Type B pancreatic cell (in vitro differentiated cells): ENCODE measurements around the gene PTH1R. TPM values are rescaled to one million over a fixed set of nuclear protein-coding genes. Genes with fewer than 3 reads are reported as not detected.

Source experiments
- DNase-seq: peaks from one replicate; pipeline ENCODE4 v3.0.0; 2021; ENCODE audit warnings: mixed read lengths; ENCODE audit not compliant: unreplicated experiment; ENCODE audit errors: extremely low spot score
- H3K27ac Mint-ChIP-seq: 2 replicates; pipeline ENCODE4 v1.8.0; 2021; ENCODE audit warnings: mild to moderate bottlenecking, mixed read lengths
- H3K27me3 Mint-ChIP-seq: 2 replicates; pipeline ENCODE4 v1.8.0; 2021; ENCODE audit warnings: mixed read lengths
- H3K36me3 Mint-ChIP-seq: 2 replicates; pipeline ENCODE4 v1.8.0; 2021; ENCODE audit warnings: mixed read lengths
- H3K4me1 Mint-ChIP-seq: one replicate; pipeline ENCODE4 v1.8.0; 2021; ENCODE audit warnings: mixed read lengths; ENCODE audit not compliant: unreplicated experiment
- H3K4me3 Mint-ChIP-seq: 2 replicates; pipeline ENCODE4 v1.8.0; 2021; ENCODE audit warnings: mild to moderate bottlenecking, mixed read lengths
- H3K9me3 Mint-ChIP-seq: 2 replicates; pipeline ENCODE4 v1.8.0; 2021; ENCODE audit warnings: mixed read lengths
- CTCF ChIP-seq: fragments of 200-600 bp; sonication (generic); conservative IDR thresholded peaks from 2 replicates; pipeline ENCODE4 v1.5.0; 2021; ENCODE audit warnings: antibody characterized with exemption, mild to moderate bottlenecking
- total RNA-seq: library from RNA; stranded (reverse); gene quantifications from 2 replicates; pipeline ENCODE4 v1.2.1, GENCODE V29; 2021; ENCODE audit warnings: low replicate concordance

The PTH1R gene
- total RNA-seq, 1 donor from 2014 or later: 63.0 TPM

GRCh38 chr3:46930166-46930944, 52.8 kb downstream of the PTH1R start:
- no peaks in the 10 kb centered on the region for H3K9me3 Mint-ChIP-seq
- no peaks in the 10 kb centered on the region for H3K27me3 Mint-ChIP-seq
- peaks cover 32% of the 10 kb centered on the region for H3K4me1 Mint-ChIP-seq
- peaks cover 14% of the 10 kb centered on the region for H3K36me3 Mint-ChIP-seq
- H3K27ac Mint-ChIP-seq: peak overlapping the region; percentile 85
- no peak for DNase-seq
- no peak for TF ChIP-seq CTCF
- H3K4me3 Mint-ChIP-seq: peak overlapping the region; percentile 28

- peaks cover 18% of the 10 kb centered on the region for H3K36me3 Mint-ChIP-seq
- no peaks in the 10 kb centered on the region for H3K9me3 Mint-ChIP-seq
- H3K4me3 Mint-ChIP-seq: peak overlapping the region; percentile 28
- peaks cover 38% of the 10 kb centered on the region for H3K4me1 Mint-ChIP-seq
- H3K27ac Mint-ChIP-seq: peak overlapping the region; percentile 85
- DNase-seq: no peak
- H3K27me3 Mint-ChIP-seq: no peaks in the 10 kb centered on the region
- TF ChIP-seq CTCF: no peak
Measured at GRCh38 chr3:46930945-46931403, 53.5 kb downstream of the PTH1R start.

GRCh38 chr3:46931631-46932331, 54.3 kb downstream of the PTH1R start:
- Mint-ChIP-seq H3K36me3 (peaks cover 24% of the 10 kb centered on the region), H3K9me3 (no peaks in the 10 kb centered on the region), H3K27me3 (no peaks in the 10 kb centered on the region), H3K4me1 (peaks cover 46% of the 10 kb centered on the region), H3K4me3 (peak overlapping the region; percentile 23), H3K27ac (peak overlapping the region; percentile 85)
- no peak for DNase-seq
- no peak for TF ChIP-seq CTCF

GRCh38 chr3:46932455-46933225, 55.1 kb downstream of the PTH1R start:
- Mint-ChIP-seq H3K27ac (peak overlapping the region; percentile 85), H3K9me3 (no peaks in the 10 kb centered on the region), H3K36me3 (peaks cover 22% of the 10 kb centered on the region), H3K4me3 (no peak overlapping the region), H3K27me3 (no peaks in the 10 kb centered on the region), H3K4me1 (peaks cover 41% of the 10 kb centered on the region)
- TF ChIP-seq CTCF: no peak
- no peak for DNase-seq

- Mint-ChIP-seq H3K27ac (no peak overlapping the region), H3K4me3 (no peak overlapping the region), H3K9me3 (no peaks in the 10 kb centered on the region), H3K4me1 (peaks cover 48% of the 10 kb centered on the region), H3K36me3 (peaks cover 27% of the 10 kb centered on the region), H3K27me3 (no peaks in the 10 kb centered on the region)
- no peak for DNase-seq
- TF ChIP-seq CTCF: no peak
Measured at GRCh38 chr3:46933261-46933660, 55.7 kb downstream of the PTH1R start.
